Renal pelvis (tissue), 4 donors: ENCODE measurements around the gene MYOM1. TPM values are rescaled to one million over a fixed set of nuclear protein-coding genes. Genes with fewer than 3 reads are reported as not detected.

Experiments
- DNase-seq: peaks from one replicate; pipeline ENCODE4 v3.0.0-alpha.2; 2013
- polyA plus RNA-seq, 3 donors: library from polyadenylated mRNA; unstranded; fragments of 120-200 nt; gene quantifications; one replicate each; pipeline ENCODE4 v1.2.1, GENCODE V29; 2013; ENCODE audit not compliant: insufficient read length in 3 of 3

The MYOM1 gene
- polyA plus RNA-seq, 3 donors = 7.8 to 8.9 (median 8.7) TPM

DNA sequence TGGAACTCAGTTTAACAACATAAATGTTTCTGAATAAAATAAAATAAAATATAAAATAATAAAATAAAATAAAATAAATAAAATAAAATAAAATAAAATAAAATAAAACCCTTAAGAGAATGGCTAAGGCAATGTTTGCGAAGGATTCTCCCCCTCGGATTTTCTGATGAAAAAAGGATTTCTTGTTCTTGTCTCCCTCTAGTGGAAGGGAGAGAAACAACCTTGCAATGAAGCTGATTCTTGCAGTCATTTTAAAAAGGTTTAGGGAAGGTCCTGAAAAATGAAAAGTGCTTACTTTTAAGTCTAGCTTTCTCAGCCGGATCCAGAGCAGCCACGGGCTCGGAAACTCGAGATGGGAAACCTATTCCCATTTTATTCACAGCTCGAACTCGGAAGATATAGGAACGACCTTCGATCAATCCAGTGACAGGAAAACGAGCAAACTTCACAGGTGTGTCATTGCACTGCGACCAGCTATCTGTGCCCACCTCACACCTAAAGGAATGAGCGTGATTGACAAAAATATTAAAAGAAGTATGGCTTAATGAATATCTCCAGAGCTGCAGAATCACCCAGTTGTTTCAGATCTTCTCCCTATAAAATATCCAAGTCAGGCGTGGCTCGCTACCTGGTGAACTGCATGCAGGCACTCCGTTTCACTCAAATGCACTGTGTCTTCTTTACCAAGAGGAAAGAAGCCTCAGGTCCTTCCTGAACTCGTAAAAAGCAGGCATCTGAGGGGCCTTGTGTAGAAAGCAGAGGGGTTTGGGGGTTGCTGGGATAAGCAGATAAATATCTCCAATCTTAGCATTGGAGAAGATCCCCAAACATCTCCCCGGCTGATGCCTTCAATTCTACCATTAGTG, 68.1 kb downstream of the MYOM1 start:
- peak; percentile 29 for DNase-seq

DNA sequence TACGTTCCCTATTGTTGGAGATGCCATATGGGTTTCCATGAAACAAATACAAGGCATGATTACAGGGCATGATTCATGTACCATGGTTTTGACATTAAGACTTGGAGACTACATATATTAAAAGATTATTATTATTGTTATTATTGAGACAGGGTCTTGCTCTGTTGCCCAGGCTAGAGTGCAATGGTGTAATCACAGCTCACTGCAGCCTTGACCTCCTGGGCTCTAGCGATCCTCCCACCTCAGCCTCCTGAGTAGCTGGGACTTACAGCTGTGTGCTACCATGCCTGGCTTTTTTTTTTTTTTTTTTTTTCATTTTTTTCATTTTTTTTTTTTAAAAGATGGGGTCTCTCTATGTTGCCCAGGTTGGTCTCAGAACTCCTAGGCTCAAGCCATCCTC, 69.1 kb downstream of the MYOM1 start:
- DNase-seq = no peak

DNA sequence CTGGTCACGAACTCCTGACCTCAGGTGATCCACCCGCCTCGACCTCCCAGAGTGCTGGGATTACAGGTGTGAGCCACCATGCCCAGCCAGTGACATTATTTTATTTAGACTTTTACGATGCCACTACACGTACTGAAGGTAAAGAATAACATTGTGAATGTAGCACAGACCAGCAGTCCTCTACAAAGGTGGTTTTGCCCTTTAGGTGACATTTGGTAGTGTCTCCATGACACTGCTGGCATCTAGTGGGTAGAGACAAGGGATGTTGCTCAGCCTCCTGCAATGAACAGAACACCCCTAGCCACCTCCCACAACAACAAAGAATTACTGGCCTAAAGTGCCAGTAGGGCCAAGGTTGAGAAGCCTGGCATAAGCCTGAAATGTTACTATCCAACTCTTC, 69.5 kb downstream of the MYOM1 start:
- DNase-seq = no peak

DNA sequence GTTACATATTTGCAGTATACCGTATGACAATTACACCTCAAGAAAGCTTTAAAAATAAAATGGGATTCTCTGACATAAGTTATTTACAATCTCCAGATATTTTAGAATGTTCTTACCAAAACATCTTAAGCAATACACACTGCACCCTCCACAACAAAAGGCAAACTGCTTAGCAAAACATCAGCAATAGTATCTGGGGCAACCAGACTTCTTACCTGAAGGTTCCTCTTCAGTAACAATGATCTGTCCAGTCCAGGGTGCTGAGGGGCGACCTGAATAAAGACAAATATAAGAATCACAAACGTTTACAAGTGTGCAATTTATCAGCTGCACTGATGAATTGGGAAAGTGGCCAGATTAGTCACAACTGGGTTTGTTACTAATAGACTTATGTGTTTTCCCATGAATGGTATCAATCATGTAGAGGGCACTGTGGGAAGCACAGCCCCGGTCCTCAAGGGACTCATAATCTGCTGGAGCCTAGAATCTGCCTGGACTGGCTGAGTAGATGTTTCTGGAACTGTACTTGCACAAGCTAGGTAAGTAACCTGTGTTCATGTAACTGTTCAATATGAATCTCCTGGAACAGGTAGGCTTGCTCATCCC, 70.7 kb downstream of the MYOM1 start:
- DNase-seq = no peak

DNA sequence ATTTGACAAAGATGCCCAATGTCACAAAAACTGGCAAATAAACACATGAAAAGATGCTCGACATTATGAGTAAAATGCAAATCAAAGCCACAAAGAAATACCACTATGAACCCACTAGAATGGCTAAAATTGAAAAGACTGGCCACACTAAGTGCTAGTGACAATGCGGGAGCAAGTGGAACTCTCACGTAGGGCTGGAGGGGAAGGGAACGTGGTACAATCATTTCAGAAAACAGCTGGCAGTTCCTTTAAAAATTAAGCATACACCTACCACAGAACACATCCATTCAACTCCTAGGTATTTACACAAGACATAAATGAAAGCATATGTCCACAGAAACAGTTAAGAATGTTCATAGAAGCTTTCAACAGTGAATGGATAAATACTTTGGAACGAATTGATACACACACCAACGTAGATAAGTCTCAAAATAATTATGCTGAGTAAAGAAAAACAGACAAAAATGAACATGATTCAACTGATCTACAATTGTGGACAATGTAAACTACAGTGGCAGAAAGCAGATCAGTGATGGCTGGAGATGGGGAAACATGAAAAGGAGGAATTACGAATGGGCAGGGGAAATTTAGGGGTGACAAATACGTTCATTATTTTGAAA, 71.7 kb downstream of the MYOM1 start:
- no peak for DNase-seq

DNA sequence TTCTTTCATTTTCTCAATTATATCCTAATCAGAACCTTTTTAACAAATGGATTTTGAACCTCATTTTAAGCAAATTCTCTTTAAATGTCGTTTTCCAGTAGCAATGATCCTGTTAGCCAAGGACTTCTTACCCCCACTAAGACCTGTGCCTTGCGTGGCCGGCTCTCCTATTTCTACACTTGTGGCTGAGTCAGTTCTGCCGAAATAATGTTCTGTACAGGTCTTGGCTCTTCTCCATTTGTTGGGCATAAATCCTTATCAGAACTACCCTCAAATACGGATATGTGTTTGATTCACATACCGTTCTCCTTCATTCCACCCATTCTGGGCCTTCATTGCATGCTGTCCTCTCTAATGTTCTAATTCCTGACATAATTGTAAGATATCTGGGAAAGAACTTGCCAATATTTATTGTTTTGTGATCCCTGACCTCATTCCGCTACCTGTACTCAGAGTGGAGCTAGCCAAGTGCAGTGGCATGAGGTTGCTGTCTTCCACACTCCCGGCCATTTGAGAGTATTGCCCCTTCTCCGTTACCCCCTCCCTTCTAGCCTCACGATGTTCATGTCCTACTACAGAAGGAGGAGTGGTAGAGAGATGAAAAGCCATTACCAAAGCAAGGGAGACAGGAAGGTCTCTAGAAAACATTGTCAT, 78.7 kb downstream of the MYOM1 start:
- DNase-seq = no peak

DNA sequence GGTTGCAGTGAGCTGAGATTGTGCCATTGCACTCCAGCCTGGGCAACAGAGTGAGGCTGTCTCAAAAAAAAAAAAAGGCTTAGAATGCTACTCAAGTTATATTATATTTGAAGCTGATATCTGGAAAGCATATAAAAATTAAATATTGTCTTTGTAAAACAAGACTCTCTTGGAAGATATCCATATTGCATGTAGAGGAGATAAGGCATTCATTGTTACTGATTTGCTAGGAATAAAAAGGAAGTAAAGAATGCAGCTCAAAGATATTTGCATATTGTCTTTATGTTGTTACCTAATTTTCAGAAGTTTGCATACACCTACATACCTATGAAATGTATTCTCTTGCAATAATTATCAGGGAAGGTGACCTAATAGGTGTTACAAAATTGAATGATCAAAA, 79.4 kb downstream of the MYOM1 start:
- DNase-seq = no peak

DNA sequence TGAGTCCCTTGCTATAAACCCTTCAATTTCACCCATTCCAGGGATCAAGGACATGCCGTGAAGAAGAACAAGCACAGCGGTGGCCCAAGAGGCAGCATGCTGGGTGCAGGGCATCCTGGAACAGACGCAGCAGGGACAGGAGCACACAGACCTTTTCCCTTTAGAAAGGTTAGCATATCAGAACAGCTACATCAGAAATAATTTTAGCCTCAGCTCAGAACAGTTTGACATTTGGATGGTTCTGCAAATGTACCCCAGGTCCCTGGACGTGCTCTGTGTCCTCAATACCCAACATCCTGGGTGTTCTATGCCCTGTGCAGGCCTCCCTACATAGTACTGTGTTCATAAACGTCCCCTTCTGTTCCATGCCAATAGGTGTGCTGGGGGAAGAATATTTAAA, 80.4 kb downstream of the MYOM1 start:
- no peak for DNase-seq

DNA sequence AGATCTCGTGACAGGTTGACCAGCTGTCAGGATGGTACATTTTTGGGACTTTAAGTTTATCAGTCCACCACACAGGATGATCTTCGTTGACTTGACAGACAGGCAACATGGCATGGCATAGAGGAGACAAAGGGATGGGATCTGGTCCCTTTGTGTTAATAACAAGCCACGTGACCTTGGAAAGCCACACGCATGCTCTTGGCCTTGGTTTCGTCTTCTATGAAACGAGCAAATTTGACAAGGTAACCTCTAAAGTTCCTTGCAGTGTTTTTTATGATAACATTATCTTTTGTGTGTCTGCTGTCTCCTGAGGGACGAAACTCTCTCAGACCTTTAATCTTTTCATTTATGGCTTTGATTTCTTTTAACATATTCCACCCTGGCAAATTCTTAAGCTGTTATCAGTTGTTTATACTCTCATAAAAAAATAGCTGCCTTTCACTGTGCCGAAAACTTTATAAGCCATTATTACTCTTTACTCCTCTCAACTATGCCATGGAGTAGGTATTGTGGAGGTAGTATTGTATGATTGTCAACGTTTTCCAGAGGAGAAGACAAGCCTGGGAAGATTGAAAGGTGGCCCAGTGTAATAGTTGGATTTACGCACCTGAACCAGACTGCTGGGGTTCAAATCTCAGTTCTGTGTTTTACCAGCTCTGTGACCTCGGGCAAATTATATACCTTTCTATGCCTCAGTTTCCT, 81.3 kb downstream of the MYOM1 start:
- no peak for DNase-seq

DNA sequence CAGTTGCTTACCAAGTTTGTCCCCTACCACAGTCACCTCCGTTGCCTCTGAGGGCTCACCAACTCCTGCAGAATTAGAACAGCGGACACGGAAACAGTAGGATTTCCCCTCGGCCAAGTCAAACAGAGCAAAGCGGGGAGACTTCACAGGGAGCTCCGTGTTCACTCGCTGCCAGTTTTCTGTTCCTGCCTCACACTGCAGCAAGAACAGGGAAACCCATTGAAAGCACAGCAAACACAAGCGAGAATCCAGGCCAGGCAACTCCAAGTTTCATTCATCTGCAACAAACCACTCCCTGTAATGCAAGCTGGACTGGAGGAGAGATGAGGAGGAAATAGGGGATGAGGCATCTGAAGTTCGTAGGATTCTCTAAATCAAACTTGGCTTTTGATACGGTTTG, 84.2 kb downstream of the MYOM1 start:
- no peak for DNase-seq

DNA sequence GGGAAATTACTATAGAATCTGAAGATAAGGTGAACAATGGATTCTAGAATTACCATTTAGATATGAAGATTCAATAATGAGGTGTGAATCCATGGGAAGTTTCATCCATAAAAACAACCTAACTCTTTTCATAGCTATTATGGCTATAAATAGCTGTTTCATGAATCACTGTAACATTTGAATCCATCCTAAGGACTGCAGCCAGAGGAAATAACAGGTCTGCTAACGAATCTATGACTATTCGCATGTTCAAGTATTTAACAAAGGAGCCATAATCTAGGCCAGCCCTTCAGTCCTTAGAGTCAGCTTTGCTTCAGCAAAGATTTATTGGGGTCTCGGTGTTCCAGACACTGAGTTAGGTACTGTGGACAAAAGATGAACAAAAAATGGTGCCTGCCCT, 87.1 kb downstream of the MYOM1 start:
- DNase-seq = no peak

DNA sequence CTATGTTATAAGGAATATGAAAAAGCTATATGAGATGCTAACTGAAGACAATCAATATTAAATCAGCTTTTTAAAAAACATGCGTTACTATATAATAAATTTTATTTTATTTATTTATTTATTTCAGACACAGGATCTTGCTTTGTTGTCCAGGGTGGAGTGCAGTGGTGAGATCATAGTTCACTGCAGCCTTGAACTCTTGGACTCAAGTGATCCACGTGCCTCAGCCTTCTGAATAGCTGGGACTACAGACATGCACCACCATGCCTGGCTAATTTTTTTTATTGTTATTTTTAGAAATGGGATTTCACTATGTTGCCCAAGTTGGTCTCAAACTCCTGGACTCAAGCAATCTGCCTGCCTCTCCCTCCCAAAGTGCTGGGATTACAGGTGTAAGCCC, 89.4 kb downstream of the MYOM1 start:
- no peak for DNase-seq

DNA sequence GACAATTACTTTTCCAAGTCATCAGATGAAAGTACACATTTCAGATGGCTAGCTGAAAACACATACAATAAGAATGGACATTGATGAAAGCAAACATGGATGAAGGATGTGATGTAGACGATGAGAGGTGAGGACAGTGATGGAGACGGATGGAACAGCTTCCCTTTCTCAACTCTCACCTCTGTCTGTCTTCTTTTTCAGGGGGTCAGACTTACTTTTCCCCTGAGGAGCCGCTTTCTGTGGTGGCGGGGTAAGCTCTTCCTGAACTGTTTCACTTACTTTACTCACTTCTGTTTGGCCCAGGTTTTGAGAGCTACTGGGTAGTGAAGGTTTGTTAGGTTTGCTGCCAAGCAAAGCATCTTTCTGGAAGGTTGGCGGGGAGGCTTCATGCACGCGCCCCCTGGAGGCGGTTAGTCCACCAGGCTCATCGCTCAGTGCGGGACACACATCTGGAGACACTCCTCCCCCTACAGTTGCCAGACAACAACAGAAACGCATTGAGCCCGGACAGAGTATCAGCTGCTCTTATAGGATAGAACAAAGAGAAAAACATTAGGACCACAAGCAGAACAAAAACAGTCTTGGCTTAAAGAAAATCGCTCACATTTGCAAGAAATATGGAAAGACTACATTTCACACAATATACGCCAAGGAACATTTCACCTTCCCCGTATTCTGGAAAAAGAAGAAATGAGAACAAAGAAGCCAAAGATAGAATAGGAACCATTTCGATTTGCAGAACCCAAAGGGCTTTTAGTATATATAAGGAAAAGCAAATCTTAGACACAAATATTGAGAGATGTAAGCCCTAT, 90.5 kb downstream of the MYOM1 start:
- DNase-seq = peak; percentile 90

DNA sequence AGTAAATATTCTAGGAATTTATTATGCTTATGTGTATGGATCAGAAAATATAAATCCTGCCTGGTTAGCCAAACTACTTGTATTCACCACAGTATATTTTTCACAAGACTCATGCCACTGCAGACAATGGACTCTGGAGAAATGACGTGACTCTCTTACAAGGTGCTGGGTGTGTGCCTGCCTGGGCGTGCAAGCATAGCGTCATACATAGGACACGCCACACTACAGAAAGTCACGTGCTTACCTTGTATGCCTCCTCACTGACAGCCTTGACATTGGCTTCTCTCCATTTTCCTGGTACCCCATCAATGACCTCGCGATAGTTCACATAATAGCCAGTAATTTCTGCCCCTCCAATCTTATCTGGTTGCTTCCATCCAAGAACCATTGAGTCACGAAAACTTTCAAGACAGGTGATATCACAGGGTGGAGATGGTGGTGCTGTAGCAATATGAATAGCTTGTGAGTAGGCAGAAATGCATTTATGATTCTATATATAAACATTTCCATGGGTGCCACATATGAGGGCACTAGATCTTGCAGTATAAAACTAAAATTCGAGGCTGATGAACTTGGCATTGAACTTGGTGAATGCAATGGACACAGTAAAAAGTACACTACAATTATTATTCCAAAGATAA, 93.2 kb downstream of the MYOM1 start:
- no peak for DNase-seq

DNA sequence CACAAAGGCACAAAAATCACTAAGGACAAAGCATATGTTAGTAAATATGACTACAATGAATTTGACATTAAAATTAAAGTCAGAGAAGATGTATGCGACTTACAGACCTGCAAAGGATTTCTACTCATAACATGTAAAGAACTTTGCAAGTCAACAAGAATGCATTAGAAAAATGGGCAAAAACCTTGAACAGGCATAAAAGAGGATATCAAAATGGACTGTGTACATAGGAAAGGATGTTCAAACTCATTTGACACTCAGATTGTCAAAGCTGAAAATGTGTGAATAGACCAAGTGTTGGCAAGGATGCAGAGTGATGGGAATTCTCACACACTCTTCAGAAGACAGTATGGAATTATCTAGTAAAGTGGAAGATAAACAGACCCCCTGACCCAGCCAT, 94.9 kb downstream of the MYOM1 start:
- no peak for DNase-seq

DNA sequence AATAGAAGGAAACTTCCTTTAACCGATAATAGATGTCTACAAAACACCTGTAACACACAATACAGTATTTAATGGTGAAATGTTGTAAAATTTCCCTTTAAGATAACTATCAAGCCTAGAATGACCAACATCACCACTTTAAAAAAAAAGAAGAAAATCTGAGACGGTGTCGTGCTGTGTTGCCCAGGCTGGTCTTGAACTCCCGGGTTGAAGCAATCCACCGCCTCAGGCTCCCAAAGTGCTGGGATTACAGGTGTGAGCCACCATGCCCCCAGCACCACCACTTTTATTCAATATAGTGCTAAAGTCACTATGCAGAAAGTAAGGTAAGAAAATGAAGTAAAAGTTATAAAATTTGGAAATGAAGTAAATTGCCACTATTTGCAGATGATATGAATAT, 96.9 kb downstream of the MYOM1 start:
- no peak for DNase-seq

DNA sequence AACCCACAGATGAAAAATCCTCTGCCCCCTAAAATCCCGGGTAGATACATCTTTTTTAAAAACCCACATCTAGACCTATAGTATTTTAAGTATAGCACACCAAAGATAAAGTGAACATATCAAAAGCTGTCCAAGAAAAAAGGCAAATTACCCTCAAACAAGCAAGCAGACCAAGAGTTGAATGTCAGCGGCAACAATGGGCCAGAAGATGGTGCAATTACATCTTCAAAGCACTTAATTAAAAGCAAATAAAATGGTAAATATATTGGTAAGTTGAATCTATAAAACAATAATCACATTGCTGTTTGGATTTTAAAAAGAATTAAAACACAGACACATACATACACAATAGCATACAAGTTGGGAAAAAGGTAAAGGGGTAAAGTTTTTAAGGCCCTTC, 98.5 kb downstream of the MYOM1 start:
- DNase-seq = no peak

DNA sequence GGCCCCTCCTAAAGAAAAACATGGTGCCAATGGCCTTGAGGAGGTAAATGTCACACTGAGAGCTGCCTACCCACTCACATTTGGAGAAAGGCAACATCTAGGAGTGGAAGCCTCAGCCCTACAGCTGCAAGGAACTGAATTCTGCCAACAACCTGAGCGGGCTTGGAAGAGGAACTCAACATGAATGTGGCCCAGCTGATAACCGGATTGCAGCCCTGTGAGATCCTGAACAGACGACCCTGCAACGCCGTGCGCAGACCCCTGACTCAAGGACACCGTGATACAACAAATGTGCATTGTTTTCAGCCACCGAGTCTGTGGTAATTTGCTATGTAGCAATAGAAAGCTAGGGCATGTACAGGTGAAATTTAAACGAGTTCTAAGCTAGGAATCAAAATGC, 99.4 kb downstream of the MYOM1 start:
- DNase-seq = no peak

DNA sequence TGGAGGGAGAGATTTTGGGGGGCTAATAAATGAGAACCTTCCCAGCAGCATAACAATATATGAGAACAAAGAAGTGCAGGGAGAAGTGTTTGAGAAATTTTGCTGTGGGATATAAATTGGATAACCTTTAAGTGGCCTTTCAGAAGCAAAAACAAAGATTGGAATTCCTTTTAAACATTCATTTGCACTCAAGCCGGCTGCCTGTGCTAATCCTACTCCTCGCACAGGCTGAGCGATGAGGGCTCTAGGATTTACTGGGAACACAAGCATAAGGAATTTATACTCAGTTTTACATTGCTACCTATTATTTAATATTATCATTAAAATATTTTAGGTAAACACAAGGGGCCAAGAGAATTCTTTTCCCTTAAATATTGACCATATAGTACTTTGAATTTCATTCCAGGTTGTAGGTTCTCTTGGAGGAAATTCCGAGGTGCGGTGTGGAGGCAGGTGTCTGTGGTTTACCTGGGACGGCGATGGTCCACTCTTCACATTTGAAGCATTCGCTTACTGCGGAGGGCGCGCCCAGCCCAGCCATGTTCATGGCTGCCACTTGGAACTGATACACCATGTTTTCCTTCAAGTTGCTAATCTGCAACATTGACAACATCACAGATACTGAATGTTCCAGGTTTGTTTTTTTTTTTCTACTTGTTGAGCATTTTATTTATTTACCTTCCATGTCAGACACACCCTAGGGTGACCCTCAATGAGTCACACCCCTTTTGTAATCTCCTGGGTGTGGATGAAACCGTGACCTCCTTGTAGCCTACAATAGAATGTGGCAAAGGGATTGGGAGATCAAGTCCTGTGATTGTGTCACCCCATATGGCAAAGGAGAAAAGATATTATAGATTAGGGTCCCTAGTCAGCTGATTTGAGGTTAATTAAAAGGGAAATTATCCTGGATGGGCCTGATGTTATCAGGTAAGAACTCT, 100.1 kb downstream of the MYOM1 start:
- DNase-seq = no peak
